ENCODE measurements around the gene SMARCC1.

DNA sequence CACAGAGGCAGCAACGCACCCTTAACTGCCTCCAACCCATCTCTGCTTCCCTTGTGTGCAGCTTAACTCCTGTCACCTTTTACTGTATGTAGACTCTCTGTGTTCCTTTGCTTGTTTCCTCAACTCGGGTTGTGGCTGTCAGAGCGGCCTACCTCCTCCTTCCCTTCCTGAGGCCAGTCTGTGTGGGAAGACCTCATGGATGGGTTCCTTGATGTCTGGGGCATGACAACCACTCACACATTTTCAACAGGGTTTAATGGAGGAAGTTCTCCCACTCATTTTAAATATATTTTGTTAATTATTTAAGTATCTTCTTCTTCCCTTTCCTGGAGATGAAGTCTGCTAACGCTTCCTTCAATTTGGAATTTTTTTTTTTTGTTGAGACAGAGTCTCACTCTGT is 201.2 kb downstream of the SMARCC1 start:
- TF ChIP-seq USF2 (CRISPR knock-in tag; IDR thresholded peaks at IDR 0.05) (no peak), JAZF1 (CRISPR knock-in tag; IDR thresholded peaks at IDR 0.05) (no peak), ATF1 (CRISPR knock-in tag; IDR thresholded peaks at IDR 0.05) (no peak), MAX (CRISPR knock-in tag; IDR thresholded peaks at IDR 0.05) (no peak), CTCF (IDR thresholded peaks at IDR 0.05) (no peak), RELA (CRISPR knock-in tag; IDR thresholded peaks at IDR 0.05; ENCODE audit: borderline replicate concordance) (no peak), ESRRA (CRISPR knock-in tag; IDR thresholded peaks at IDR 0.05; ENCODE audit: borderline replicate concordance) (no peak), GABPB1 (CRISPR knock-in tag; IDR thresholded peaks at IDR 0.05) (no peak), ZNF423 (CRISPR knock-in tag; IDR thresholded peaks at IDR 0.05) (no peak), CBFB (CRISPR knock-in tag; IDR thresholded peaks at IDR 0.05; ENCODE audit: low read depth) (no peak), TCF7 (CRISPR knock-in tag; IDR thresholded peaks at IDR 0.05; ENCODE audit: low read depth) (no peak)
- TF ChIP-seq, protein P1, sequence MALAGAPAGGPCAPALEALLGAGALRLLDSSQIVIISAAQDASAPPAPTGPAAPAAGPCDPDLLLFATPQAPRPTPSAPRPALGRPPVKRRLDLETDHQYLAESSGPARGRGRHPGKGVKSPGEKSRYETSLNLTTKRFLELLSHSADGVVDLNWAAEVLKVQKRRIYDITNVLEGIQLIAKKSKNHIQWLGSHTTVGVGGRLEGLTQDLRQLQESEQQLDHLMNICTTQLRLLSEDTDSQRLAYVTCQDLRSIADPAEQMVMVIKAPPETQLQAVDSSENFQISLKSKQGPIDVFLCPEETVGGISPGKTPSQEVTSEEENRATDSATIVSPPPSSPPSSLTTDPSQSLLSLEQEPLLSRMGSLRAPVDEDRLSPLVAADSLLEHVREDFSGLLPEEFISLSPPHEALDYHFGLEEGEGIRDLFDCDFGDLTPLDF (CRISPR knock-in tag; IDR thresholded peaks at IDR 0.05), result no peak
- TF ChIP-seq, protein P2, sequence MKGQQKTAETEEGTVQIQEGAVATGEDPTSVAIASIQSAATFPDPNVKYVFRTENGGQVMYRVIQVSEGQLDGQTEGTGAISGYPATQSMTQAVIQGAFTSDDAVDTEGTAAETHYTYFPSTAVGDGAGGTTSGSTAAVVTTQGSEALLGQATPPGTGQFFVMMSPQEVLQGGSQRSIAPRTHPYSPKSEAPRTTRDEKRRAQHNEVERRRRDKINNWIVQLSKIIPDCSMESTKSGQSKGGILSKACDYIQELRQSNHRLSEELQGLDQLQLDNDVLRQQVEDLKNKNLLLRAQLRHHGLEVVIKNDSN (CRISPR knock-in tag; IDR thresholded peaks at IDR 0.05), result no peak
- TF ChIP-seq, protein P3, sequence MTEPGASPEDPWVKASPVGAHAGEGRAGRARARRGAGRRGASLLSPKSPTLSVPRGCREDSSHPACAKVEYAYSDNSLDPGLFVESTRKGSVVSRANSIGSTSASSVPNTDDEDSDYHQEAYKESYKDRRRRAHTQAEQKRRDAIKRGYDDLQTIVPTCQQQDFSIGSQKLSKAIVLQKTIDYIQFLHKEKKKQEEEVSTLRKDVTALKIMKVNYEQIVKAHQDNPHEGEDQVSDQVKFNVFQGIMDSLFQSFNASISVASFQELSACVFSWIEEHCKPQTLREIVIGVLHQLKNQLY (CRISPR knock-in tag; IDR thresholded peaks at IDR 0.05), result no peak
